HG03139 (cell line): Measurements from ENCODE around the gene CNOT9.

Source experiments
- ATAC-seq: cut with Tn5 transposase; IDR thresholded peaks from one replicate; pipeline ENCODE4 v1.9.1; 2021; ENCODE audit not compliant: unreplicated experiment

Gene CNOT9

DNA sequence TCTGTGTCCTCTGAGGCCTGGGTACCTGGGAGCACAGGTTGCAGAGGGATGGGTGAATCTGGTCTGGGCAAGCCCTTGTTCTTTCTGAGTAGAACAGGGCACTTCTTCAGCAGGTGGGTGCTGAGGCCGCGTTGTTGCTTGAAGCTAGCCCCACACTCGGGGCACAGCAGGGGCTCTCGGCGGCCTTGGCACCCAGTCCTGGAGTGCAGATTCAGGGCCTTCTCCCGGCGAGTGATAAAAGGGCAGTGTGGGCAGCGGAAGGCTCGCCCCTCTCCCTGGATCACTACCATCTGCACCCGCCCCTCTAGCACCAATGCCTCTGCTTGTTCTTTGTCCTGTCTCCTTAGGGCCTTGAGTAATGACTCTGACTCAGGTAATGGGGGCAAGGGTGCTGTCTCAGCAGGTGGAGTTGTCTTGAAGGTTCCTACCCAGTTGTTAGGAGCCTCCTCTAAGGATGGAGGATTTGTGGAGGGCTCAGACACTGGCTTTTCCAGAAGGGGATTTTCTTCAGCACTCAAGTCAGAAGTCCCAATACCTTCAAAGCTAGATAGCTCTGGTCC lies 75.2 kb downstream of the CNOT9 start:
- no peak for ATAC-seq

DNA sequence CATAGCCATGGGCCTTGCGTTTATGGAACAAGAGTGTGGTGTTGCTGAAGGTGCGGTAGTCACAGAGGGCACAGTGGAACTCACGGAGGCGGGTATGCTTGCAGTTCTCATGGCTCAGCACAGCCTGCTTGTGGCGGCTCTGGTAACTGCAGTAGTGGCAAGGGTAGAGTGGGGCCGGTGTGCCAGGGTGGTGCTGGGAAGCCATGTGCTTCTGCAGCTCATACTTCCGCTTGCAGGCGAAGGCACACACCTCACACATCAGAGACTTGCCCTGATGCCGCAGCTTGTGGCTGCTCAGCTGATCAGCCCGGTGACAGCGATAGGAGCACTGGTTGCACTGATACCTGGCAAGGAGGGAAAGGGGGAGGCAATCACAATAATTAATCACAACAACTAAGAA lies 76.1 kb downstream of the CNOT9 start:
- ATAC-seq = no peak

DNA sequence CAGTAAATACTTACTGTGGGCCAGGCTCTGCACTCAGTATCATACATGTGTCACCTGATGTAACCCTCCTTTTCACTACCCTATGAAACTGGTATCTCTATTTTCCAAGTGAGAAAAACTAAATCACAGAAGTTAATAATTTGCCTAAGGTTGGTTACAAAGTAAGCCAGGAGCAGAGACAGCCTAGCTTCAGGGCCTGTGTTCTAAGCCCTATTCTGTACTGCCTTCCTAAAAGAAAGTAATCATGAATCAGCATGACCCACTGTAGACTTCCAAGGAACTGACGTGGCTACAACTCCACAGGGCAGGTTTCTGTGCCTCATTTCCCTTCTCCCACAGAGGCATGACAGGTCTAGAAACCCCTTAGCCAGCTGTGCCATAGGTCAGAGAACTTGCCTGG lies 76.5 kb downstream of the CNOT9 start:
- no peak for ATAC-seq
